ENCODE data around the gene SLC25A19. TPM values are rescaled to one million over a fixed set of nuclear protein-coding genes. Genes with fewer than 3 reads are reported as not detected.
A peak's percentile ranks its signal among the peaks of the same experiment; 100 is the strongest.
"Not testable (repeated sequence)": the region's sequence is repeated elsewhere in the genome, so short reads cannot be mapped to it uniquely, and the experiment has no call there.

The SLC25A19 gene
- polyA plus RNA-seq, 4 donors, result 6.9 to 8.3 (median 7.5) TPM

DNA sequence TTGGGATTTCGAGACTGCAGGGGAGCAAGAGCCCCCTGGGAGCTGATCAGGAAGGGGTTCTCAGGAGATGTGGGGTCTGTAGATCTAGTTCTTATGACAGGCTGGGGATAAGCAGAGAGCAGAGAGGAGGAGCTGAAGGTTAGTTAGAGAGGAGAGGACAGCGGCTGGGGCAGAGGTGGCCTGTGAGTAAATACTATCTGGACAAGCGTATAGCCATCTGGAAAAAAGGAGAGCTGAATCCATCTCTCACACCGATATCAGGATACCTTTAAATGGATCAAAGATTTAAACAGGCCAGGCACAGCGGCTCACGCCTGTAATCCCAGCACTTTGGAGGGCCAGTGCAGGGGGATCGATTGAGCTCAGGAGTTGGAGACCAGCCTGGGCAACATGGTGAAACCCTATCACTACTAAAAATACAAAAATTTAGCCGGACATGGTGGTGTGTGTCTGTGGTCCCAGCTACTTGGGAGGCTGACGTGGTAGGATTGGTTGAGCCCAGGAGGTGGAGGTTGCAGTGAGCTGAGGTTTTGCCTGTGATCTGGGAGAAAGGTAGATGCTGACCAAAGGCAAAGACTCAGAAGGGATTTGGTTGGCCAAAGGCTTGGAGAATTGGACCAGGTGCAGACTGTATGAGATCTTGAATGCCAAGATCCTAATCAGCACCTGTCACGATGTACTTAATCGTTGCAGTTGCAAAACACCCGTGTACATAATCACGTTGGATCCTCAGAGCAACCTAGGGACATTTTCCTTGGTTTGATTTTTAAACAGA, 18.9 kb upstream of the SLC25A19 start:
- DNase-seq (ENCODE audit: low read depth in 4 of 4, low spot score in 3 of 4), result no peak

- no peak for DNase-seq (ENCODE audit: low read depth in 4 of 4, low spot score in 3 of 4)
These were observed 12.4 kb upstream of the SLC25A19 start for GRCh38 chr17:75301502-75302206.

- no peak for DNase-seq (ENCODE audit: low read depth in 4 of 4, low spot score in 3 of 4)
These were observed 11.8 kb upstream of the SLC25A19 start for GRCh38 chr17:75301049-75301448.

DNA sequence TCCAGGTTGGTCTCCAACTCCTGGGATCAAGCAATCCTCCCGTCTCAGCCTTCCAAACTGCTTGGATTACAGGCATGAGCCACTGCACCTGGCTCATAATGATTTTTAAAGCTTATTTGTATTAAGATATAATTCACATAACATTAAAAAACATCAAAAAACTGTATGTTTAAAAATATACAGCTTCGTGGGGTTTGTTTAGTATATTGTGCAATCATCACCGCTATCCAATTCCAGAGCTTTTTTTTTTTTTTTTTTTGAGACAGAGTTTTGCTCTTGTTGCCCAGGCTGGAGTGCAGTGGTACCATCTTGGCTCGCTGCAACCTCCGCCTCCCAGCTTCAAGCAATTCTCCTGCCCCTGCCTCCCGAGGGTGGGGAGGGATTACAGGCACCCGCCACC, 11.0 kb upstream of the SLC25A19 start:
- no peak for DNase-seq (ENCODE audit: low read depth in 4 of 4, low spot score in 3 of 4)

DNA sequence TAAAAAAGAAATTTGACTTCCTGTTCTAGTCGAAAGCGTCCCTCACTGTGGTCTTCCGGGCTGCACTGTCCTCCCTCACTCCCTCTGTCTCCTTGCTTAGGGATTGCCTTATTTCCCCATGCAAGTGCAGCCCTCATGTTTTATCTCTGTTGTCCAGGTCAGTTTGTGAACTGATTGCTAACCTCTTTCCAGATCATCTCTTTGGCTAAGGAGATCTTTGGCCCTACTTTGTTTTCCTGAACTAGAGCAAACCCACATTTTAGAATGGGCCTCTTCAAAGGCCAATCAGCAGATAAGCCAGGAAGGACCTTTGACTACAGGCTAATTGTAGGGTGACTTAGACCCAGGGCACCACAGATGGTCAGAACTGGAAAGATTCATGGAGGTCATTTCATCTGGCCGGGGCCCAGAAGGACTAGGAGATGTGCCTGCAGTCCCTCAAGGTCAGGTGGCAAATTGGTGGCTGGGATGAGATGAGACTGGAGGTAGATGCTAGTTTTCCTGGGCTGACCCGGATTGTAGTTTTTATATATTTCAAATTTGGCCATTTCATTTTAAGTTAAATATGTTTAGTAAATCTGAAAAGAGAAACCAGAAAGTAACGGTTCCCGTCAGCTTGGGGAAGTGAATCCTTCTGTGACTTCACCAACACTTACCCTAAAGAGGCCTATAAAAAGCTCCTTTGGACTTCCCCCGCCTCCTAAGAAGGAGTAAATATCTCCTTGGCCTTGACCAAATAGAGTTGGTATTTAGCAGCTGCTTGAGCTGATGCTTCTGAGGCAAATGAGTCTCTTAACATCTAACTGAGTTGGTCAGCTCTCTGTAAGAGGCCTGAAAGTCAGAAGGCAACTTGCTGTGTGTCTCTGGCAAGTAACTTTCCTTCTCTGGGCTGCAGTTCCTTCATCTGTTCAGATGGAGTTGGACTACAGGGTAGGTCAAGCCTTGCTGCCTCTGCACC, 6.2 kb upstream of the SLC25A19 start:
- no peak for DNase-seq (ENCODE audit: low read depth in 4 of 4, low spot score in 3 of 4)

DNA sequence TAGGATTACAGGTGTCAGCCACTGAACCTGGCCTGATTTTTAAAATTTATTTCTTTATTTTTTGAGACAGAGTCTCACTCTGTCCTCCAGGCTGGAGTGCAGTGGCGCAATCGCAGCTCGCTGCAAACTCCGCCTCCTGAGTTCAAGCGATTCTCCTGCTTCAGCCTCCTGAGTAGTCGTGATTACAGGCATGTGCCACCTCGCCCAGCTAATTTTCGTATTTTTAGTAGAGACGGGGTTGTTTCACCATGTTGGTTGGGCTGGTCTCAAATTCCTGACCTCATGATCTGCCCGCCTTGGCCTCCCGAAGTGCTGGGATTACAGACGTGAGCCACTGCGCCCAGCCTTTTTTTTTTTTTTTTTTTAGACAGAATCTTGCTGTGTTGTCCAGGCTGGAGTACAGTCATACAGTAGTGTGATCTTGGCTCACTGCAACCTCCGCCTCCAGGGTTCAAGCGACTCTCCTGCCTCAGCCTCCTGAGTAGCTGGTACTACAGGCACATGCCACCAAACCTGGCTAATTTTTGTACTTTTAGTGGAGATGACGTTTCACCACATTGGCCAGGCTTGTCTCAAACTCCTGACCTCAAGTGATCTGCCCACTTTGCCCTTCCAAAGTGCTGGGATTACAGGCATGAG, 3.7 kb upstream of the SLC25A19 start:
- DNase-seq (ENCODE audit: low read depth in 4 of 4, low spot score in 3 of 4), result not testable (repeated sequence)

DNA sequence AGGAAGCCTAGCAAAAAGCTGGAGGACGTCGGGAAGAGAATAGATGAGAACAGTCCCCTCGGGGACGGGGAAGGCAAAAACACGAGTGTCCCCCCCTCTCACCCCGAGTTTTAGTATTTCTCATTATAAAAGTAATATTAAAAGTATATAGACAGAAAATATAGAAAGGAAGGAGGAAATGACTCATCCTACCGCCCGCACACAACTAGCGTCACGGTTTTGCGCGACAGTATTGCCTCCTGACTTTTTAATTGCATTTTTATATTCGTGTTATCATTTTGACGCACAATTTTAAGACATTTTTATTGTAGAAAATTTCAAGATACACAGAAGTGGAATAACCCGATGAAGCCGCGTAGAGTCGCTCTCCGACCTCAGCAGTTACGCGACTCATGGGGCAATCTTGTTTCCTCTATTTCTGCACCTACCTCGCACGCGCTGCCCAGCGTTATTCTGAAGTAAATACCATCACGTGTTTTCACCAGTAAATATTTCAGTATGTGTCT, 652 bp upstream of the SLC25A19 start:
- DNase-seq (ENCODE audit: low read depth in 4 of 4, low spot score in 3 of 4), result no peak

DNA sequence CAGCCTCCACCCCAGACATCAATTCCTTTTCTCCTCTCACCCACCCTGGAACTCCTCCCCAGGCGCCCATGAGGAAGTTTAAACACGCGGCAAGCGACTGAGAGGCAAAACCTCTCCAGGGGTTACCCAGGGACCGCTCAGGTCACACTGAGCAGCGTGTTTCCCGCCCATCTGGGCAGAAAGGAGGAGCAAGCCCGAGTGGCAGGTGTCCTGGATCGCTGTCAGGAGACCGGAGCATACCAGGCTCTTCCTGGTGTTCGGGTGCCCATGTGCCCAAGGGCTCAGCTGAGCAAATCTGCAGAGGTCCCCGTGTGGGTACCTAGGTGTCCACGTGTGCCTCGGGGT, 491 bp downstream of the SLC25A19 start:
- no peak for DNase-seq (ENCODE audit: low read depth in 4 of 4, low spot score in 3 of 4)

DNA sequence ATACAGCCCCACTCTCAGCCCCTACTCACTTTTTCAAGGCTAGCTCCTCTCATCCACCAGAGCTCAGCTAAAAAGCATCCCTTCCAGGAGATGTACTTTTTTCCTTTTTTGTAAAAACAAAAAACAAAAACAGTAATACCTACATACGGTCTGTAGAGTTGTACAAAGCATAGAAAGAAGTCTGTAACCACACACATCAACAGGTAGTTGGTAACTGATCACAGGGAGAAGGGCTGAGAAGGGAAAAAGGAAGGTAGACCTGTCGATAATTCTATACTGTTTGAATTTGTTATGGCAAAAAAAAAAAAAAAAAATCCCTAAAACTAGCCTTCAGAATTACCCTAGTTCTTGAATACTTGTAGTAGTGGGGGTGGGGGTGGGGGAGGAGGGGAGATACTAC, 874 bp downstream of the SLC25A19 start:
- DNase-seq (ENCODE audit: low read depth in 4 of 4, low spot score in 3 of 4), result no peak

DNA sequence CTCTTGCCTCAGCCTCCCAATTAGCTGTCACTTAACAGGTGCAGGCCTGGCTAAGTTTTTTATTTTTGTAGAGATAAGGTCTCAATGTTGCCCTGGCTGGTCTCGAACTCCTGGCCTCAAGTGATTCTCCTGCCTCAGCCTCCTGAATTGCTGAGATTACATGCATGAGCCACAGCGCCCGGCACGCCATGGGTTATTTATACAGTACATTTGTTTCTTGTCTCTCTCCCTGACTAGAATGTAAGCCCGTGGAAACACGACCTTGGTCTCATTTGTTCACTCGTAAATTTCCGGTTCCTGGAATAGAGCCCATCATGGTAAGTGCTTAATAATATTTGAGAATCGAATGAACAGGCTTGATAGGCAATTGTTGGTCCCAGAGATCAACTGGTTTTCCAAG, 2.0 kb downstream of the SLC25A19 start:
- DNase-seq (ENCODE audit: low read depth in 4 of 4, low spot score in 3 of 4), result no peak

GRCh38 chr17:75285123-75285522, 4.1 kb downstream of the SLC25A19 start:
- no peak for DNase-seq (ENCODE audit: low read depth in 4 of 4, low spot score in 3 of 4)

DNA sequence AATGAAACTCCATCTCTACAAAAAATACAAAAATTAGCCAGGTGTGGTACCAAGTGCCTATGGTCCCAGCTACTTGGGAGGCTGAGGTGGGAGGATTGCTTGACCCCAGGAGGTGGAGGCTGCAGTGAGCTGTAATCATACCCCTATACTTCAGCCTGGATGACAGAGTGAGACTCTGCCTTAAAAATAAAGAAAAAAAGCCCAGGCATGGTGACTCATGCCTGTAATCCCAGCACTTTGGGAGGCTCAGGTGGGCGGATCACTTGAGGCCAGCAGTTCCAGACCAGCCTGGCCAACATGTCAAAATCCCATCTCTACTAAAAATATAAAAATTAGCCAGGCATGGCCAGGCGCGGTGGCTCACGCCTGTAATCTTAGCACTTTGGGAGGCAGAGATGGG, 9.0 kb downstream of the SLC25A19 start:
- not testable (repeated sequence) for DNase-seq (ENCODE audit: low read depth in 4 of 4, low spot score in 3 of 4)

GRCh38 chr17:75277664-75278071, 11.6 kb downstream of the SLC25A19 start:
- DNase-seq (ENCODE audit: low read depth in 4 of 4, low spot score in 3 of 4), result no peak

DNA sequence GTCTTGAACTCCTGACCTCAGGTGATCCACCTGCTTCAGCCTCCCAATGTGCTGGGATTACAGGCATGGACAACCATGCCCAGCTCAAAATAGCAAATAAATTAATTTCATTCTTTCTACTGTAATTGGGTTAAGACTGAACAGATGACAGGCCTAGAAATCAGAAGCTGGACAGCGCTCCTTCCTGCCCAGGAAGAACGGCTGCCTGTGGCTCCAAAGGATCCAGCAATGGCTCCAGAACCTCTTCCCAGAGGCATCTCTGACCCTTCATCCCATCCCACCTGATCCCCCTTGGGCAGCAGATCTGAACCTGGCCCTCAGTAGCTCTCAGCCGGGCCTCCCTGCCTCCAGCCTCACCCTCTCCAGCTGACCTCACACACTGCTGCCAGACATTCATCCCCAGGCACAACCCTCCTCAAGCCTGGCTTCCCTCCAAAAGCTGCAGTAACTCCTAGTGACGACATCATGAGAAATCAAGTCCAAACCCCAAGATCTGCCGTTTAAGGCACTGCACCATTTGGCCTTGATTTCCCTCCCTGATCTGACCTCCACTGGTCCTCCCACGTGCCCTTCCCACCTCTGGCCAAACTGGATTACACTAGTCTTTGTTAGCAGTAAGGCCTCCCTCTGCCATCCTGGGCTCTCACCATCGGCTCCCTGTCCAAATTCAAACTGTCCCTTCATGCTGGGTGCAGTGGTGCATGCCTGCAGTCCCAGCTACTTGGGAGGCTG, 15.1 kb downstream of the SLC25A19 start:
- no peak for DNase-seq (ENCODE audit: low read depth in 4 of 4, low spot score in 3 of 4)

DNA sequence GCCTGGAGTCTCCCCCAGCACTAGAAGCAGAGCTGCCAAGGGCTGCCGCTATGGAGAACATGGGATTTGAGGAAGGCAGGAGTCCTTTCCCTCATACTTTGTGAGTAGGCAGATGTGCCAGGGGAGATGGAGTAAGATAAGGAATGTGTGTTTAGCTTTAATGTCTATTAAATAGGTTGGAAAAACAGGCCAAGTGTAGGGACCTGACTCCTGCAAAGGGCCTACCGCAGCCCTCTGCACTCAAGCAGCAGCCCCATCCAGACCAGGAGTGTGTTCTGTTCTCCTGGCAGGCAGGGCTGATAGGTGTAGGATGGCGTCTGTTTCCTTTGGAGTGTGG, 16.4 kb downstream of the SLC25A19 start:
- DNase-seq (ENCODE audit: low read depth in 4 of 4, low spot score in 3 of 4), result no peak

GRCh38 chr17:75271955-75272847, 17.0 kb downstream of the SLC25A19 start:
- DNase-seq (ENCODE audit: low read depth in 4 of 4, low spot score in 3 of 4), result no peak

DNA sequence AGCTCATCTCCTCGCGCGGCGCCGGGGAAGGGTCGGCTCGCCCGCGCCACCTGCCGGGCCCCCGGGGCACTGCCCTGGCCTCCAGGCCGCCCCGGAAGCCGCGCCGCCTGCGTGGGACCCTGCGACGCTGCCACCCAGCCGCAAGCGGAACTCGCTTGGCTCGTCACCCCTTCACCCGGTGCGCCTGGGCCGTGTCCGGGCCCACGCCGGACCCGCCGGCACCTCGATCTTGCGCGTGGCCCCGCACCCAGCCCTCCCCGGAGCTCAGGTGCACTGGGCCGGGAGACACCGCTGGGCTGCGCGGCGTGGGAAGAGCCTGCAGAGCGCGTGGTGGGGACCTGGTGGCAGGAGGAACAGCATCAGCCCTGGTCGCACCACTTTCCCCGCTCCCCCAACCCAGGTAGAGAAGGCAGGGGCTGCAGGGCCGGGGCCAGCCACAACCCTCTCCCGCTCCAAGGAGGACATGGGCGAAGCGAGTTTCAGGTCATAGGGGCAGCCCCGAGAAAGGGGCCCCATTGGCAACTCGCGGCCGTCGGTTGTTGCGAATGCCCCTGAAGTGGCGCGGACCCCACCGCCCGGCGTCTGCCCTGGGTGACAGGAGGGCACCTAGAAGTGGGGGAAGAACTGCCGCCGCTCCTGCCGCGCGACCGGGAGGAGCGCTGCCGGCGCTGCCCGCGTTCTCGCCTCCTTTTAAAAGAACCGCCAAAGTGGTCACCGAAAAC, 17.8 kb downstream of the SLC25A19 start:
- DNase-seq (ENCODE audit: low read depth in 4 of 4, low spot score in 3 of 4), result peak in 1 of 4 donors; percentile 70

DNA sequence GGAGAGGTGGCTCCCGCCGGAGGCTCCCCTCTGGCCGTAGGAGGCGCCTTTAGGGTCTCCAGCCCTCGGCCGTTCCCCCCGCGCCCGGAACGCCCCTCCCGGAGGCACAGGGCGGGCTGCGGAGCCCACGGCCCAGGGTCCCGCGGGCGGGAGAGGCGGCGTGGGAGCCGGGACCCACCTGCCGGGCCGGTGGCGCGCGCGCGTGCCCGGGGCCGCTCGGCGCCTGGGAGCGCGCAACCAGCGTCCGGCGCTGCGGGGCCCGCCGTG, 18.3 kb downstream of the SLC25A19 start, which contains the start of gene MIF4GD:
TSS of gene MIF4GD (minus strand) at position 266 of the 267 bp plus-strand sequence. CDS start 1,036 bp downstream, outside the sequence.
- DNase-seq (ENCODE audit: low read depth in 4 of 4, low spot score in 3 of 4), result peak in 1 of 4 donors; percentile 49

Measured in right renal pelvis (tissue), 4 donors.